GM13976 (cell line): ENCODE measurements around the gene TEF.

ENCODE experiments used
- DNase-seq: peaks from one replicate; pipeline ENCODE4 v3.0.0; 2012; ENCODE audit warnings: low spot score
- CTCF ChIP-seq: IDR thresholded peaks from 2 replicates; pipeline ENCODE4 v1.5.1; 2012; ENCODE audit warnings: borderline replicate concordance, mild to moderate bottlenecking; ENCODE audit not compliant: insufficient read depth; ENCODE audit errors: extremely low read depth, missing control alignments, control extremely low read depth
- in situ Hi-C: fragments of 300-500 bp; cut with MboI; formaldehyde crosslinking; loops from one replicate; pipeline ENCODE4 v1.12.0; 2022; ENCODE audit warnings: low sequenced_read_pairs, mixed read lengths, inconsistent platforms; ENCODE audit not compliant: unreplicated experiment

TEF gene

DNA sequence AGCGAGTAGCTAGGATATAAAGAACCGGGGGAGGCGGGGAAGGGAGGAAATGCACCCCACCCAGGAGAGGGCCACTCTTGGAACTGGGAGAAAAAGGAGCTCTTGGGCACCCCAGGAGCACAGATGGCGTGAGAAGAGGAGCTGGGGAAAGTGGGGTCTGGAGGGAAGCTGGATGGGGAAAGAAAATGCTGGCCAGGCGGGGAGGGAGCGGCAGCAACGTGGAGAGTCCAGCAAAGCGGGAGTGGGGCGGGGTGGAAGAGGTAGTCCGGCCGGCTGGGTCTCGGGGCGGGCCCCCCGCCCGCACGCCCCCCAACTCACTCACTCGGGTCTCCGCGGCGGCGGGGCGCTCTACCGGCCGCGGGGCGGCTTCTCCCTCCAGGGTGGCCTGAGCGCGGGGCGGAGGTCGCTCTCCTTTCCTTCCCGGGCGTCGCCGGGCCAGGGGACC, 64.3 kb downstream of the TEF start:
- in situ Hi-C loops: no loop called here
- TF ChIP-seq CTCF: no peak
- no peak for DNase-seq

DNA sequence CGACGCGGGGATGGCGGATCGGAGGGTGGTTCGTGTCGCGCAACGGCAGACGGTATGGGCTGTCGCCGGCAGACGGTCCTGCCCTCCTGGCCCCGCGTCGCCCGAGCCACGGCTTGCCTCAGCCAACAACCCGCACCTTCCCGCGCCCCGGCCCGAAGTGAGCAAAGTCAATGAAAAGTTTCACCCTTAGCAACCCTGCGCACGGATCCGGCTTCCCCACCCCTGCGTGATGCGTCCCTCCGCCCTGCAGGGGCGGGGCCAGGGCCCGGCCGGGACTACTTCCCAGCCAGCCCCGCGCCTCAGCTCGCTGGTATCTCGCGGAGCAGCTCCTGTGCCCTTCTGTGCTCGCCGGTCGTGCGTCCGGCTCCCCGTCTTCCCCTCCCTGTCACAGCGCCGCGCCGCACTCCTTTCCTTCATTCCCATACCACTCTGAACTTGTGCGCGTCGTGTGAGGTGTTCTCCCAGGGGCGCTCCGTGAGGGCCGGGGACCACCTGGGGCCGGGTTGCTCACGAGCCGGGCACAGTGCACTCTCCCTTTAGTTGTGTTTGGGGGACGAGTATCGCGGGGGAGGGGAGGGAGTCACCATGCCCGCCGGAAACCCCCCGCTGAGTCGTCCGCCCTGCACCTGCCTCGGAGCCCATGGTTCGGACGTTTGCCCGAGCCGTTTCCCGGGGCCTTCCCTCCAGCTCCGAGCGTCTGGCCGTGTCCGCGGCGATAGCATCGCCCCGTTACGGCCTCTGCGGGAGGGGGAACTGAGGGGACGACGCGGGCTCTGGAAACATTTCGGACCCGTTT, 65.1 kb downstream of the TEF start, which contains the start of gene TOB2:
TOB2 (minus strand) TSS at position 163 of the 796 bp plus-strand sequence. CDS start 9,456 bp downstream, outside the sequence.
- no peak for TF ChIP-seq CTCF
- in situ Hi-C loops: no loop called here

DNA sequence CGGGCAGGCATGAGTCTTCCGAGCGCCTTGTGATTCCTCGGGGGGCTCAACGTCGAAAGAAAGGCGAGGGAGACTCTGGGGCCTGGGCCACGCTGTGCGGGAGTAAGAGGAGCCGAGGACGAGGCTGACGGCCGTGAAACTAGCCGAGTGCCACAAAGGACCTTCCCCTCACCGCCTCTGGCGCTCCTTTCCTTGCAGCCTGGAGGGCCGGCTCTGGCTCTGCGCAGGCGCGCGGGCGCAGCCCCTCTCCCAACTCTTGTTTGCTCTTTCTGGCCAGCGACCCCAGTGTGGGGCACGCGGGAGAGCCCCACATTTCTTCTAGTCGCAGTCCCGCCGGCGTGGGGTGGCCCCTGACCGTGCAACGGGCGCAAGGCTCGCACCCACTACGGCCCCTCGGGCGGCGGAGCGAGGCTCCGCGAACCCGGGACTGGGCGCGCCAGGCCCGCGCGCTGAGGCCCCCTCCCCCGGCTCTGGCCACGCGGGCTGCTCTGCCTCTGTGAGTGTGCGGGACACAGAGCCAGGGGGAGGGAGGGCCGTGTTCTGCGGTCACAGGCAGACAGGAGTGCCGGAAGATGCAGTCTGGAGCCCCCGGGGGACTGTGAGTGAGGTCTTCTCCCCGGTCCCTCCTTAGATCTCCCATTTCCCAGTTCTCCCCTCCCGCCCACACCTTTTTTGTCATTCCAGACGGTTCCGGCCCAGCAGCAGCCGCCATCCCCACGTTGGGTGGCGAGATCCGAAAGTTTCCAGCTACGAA, 65.9 kb downstream of the TEF start:
- DNase-seq: peak; percentile 59
- TF ChIP-seq CTCF: no peak
- in situ Hi-C loops: no loop called here

More for the DNA sequence above, 65.1 kb downstream of the TEF start, which contains the start of gene TOB2:
- DNase-seq: peak; percentile 87

DNA sequence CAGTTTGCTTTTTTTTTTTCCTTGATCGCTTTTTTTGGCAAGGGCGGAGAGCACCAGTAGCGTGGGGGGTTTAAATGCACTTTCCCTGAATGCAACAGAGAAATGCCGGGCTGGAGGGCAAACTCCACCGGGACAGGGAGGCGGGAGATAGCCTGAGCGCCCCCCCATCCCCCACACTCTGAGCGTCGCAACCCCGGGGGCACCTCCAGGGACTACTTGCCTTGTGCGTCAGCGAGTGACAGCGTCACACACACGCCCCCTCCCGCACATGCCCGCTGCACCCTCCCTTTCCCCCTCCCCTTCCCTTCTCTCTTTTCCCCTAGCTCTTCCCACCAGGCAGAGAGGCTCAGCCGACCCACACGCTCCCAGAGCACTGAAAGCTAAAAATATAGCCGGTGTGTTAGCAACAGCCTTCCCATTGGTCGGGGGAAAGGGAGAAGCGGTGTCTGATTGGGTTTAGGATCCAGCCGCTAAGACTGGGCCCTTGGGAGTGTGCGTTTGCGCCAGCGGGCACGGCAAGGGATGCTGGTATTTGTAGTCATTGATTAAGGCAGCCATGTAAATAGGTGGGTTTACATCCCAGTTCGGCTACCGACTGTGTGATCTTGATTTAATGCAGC, 66.6 kb downstream of the TEF start:
- in situ Hi-C loops: no loop called here
- peak; percentile 91 for DNase-seq
- no peak for TF ChIP-seq CTCF
